K562 (cell line): Measurements from ENCODE around the gene THAP11. TPM values are rescaled to one million over a fixed set of nuclear protein-coding genes. Genes with fewer than 3 reads are reported as not detected.

ENCODE experiments used
- C11orf30 ChIP-seq: fragments of 450-650 bp; IDR thresholded peaks from 2 replicates; pipeline ENCODE4 v1.6.1; 2016; ENCODE audit warnings: low read depth, mild to moderate bottlenecking
- CHD2 ChIP-seq: IDR thresholded peaks from 2 replicates; pipeline ENCODE4 v1.6.1; 2011; ENCODE audit warnings: low read depth, low read length
- EP400 ChIP-seq: fragments of 450-650 bp; IDR thresholded peaks from 2 replicates; pipeline ENCODE4 v1.6.1; 2017; ENCODE audit warnings: antibody characterized with exemption, mild to moderate bottlenecking, moderate library complexity
- FOXK1 ChIP-seq: sonication (generic); formaldehyde crosslinking; IDR thresholded peaks from 2 replicates; pipeline ENCODE4 v1.8.0; 2022; ENCODE audit warnings: missing genetic modification reagents, mild to moderate bottlenecking, borderline replicate concordance
- MYC ChIP-seq, 2 experiments: fragments of 250-450 bp in 1 of 2; sonication (Bioruptor Pico) in 1 of 2; IDR thresholded peaks; 2 replicates each; pipeline versions ENCODE4 v1.5.1 to v1.6.1; 2012 to 2021; ENCODE audit warnings: low read depth in 2 of 2, borderline replicate concordance in 1 of 2, improper control_type of control experiment in 1 of 2, low read length in 1 of 2, mild to moderate bottlenecking in 1 of 2, moderate library complexity in 1 of 2
- POLR2B ChIP-seq: fragments of 450-650 bp; IDR thresholded peaks from 2 replicates; pipeline ENCODE4 v1.6.1; 2018; ENCODE audit warnings: low read depth; ENCODE audit not compliant: partially characterized antibody
- RAD21 ChIP-seq, 2 experiments: fragments of 250-450 bp in 1 of 2; fragments of 450-650 bp in 1 of 2; sonication (Bioruptor Pico) in 1 of 2; formaldehyde crosslinking in 1 of 2; IDR thresholded peaks in 1 of 2; conservative IDR thresholded peaks in 1 of 2; 2 replicates each; pipeline versions ENCODE4 v1.4.0 to v1.8.0; 2020 to 2022; ENCODE audit warnings: mild to moderate bottlenecking in 2 of 2, moderate library complexity in 1 of 2
- ZFP36 ChIP-seq: fragments of 150-350 bp; IDR thresholded peaks from 2 replicates; pipeline ENCODE4 v1.6.1; 2018; ENCODE audit warnings: low read length, low read depth; ENCODE audit not compliant: partially characterized antibody
- ZNF124 ChIP-seq: sonication (generic); formaldehyde crosslinking; IDR thresholded peaks from 2 replicates; pipeline ENCODE4 v1.8.1; 2022; ENCODE audit warnings: missing genetic modification reagents
- ZNF354B ChIP-seq: fragments of 250-450 bp; sonication (Bioruptor Pico); IDR thresholded peaks from 2 replicates; pipeline ENCODE4 v1.4.0; 2020
- ZNF764 ChIP-seq: fragments of 250-450 bp; sonication (Bioruptor Pico); IDR thresholded peaks from 2 replicates; pipeline ENCODE4 v1.4.0; 2020; ENCODE audit warnings: low read depth, mild to moderate bottlenecking, moderate library complexity
- ZZZ3 ChIP-seq: fragments of 450-650 bp; IDR thresholded peaks from 2 replicates; pipeline ENCODE4 v1.6.1; 2016; ENCODE audit warnings: antibody characterized with exemption, mild to moderate bottlenecking, moderate library complexity
- polyA plus RNA-seq, 8 experiments: library from polyadenylated mRNA; depleted of rRNA in 4 of 8; stranded (reverse) in 5 of 8; unstranded in 3 of 8; fragments of >200 nt; fragmentation: Nextera tagmentation in 2 of 8; fragmentation: Illumina TruSeq in 1 of 8; extraction: Ambion mirVana in 2 of 8; extraction: Trizol in 1 of 8; gene quantifications; 2 replicates each; pipeline versions ENCODE4 v1.2.1 to v1.2.3, GENCODE V29; 2011 to 2014; ENCODE audit warnings: inconsistent platforms in 1 of 8, missing spikeins in 1 of 8
- total RNA-seq, 7 experiments: library from RNA; depleted of rRNA in 6 of 7; stranded (reverse); fragments of >200 nt in 6 of 7; fragmentation: Illumina TruSeq in 2 of 7; extraction: Trizol in 2 of 7; gene quantifications; 2 replicates each; pipeline versions ENCODE4 v1.2.1 to v1.2.3, GENCODE V29; 2011 to 2021; ENCODE audit warnings: low replicate concordance in 1 of 7
- TF ChIP-seq, protein P1 (sequence below): fragments of 450-650 bp; formaldehyde crosslinking; IDR thresholded peaks from 2 replicates; pipeline ENCODE4 v1.4.0; 2020; ENCODE audit warnings: mild to moderate bottlenecking, moderate library complexity
- TF ChIP-seq, protein P2 (sequence below): fragments of 250-450 bp; sonication (Bioruptor Pico); IDR thresholded peaks from 2 replicates; pipeline ENCODE4 v1.4.0; 2020; ENCODE audit warnings: borderline replicate concordance
- TF ChIP-seq, protein P3 (sequence below), 3 experiments: fragments of 200-800 bp in 1 of 3; sonication (Bioruptor generic) in 1 of 3; sonication (generic) in 1 of 3; formaldehyde crosslinking in 1 of 3; IDR thresholded peaks; 2 replicates each; pipeline versions ENCODE4 v1.6.1 to v1.8.0; 2016 to 2022; ENCODE audit warnings: mild to moderate bottlenecking in 2 of 3, missing compliant biosample characterization in 2 of 3, missing genetic modification characterization in 2 of 3, missing genetic modification reagents in 1 of 3
- TF ChIP-seq, protein P4 (sequence below): sonication (generic); formaldehyde crosslinking; IDR thresholded peaks from 2 replicates; pipeline ENCODE4 v1.8.0; 2023; ENCODE audit warnings: mild to moderate bottlenecking, missing genetic modification reagents
- TF ChIP-seq, protein P5 (sequence below), 2 experiments: fragments of 450-650 bp in 1 of 2; sonication (generic) in 1 of 2; formaldehyde crosslinking in 1 of 2; IDR thresholded peaks in 1 of 2; conservative IDR thresholded peaks in 1 of 2; 2 replicates each; pipeline versions ENCODE4 v1.6.1 to v1.8.1; 2016 to 2023; ENCODE audit warnings: mild to moderate bottlenecking in 2 of 2, moderate library complexity in 2 of 2, inconsistent platforms in 1 of 2, missing genetic modification reagents in 1 of 2

THAP11 gene
- total and polyA plus RNA-seq, 9 of the 15 experiments (the other 6 are each of a cell fraction or from before 2014, with no cell fraction given): 2.4 to 31.6 (median 21.4) TPM

DNA sequence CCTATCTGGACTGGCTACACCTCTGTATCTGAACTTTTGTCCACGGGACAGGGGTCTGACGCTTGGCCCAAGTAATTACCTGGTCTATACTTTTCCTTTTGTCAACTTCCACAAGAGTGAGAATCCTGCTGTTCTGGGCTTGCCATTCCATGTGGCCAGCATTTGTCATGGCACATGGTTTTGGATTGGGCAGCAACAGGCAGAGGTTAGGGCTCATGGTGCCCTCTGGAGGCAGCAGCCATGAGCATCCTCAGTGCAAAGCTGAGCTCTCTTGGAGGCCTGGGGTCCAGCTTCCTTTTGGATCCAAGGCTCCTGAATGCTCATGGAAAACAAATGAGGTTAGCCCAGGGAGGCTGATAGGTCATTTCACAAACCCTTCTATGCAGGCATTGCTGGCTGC, 23.2 kb downstream of the THAP11 start (continued):
- TF ChIP-seq RAD21 (CRISPR knock-in tag; conservative IDR thresholded peaks at IDR 0.05 in 1 of 2, IDR thresholded peaks at IDR 0.05 in 1 of 2) (peak; percentile 38 to 64; a peak in 3 of 4 replicates), ZZZ3 (no peak), POLR2B (no peak), FOXK1 (no peak), EP400 (peak; percentile 24; the same call in 1 of the 2 replicates), ZNF124 (CRISPR knock-in tag) (no peak), CHD2 (no peak), C11orf30 (no peak), ZNF354B (CRISPR knock-in tag) (no peak), ZNF764 (CRISPR knock-in tag) (no peak), ZFP36 (no peak), MYC (IDR thresholded peaks at IDR 0.05; ENCODE audit: low read depth, low read length) (peak; percentile 56; the same call in 1 of the 2 replicates), MYC (CRISPR knock-in tag; IDR thresholded peaks at IDR 0.05; ENCODE audit: borderline replicate concordance, low read depth) (no peak)
- TF ChIP-seq, protein P1, sequence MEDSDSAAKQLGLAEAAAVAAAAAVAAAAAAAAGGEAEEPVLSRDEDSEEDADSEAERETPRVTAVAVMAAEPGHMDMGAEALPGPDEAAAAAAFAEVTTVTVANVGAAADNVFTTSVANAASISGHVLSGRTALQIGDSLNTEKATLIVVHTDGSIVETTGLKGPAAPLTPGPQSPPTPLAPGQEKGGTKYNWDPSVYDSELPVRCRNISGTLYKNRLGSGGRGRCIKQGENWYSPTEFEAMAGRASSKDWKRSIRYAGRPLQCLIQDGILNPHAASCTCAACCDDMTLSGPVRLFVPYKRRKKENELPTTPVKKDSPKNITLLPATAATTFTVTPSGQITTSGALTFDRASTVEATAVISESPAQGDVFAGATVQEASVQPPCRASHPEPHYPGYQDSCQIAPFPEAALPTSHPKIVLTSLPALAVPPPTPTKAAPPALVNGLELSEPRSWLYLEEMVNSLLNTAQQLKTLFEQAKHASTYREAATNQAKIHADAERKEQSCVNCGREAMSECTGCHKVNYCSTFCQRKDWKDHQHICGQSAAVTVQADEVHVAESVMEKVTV (CRISPR knock-in tag): peak; percentile 29; the same call in 1 of the 2 replicates
- TF ChIP-seq, protein P2, sequence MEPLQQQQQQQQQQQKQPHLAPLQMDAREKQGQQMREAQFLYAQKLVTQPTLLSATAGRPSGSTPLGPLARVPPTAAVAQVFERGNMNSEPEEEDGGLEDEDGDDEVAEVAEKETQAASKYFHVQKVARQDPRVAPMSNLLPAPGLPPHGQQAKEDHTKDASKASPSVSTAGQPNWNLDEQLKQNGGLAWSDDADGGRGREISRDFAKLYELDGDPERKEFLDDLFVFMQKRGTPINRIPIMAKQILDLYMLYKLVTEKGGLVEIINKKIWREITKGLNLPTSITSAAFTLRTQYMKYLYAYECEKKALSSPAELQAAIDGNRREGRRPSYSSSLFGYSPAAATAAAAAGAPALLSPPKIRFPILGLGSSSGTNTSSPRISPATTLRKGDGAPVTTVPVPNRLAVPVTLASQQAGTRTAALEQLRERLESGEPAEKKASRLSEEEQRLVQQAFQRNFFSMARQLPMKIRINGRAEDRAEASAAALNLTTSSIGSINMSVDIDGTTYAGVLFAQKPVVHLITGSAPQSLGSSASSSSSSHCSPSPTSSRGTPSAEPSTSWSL (CRISPR knock-in tag): no peak
- TF ChIP-seq, protein P3, sequence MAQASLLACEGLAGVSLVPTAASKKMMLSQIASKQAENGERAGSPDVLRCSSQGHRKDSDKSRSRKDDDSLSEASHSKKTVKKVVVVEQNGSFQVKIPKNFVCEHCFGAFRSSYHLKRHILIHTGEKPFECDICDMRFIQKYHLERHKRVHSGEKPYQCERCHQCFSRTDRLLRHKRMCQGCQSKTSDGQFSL (CRISPR knock-in tag; IDR thresholded peaks at IDR 0.05): no peak
- TF ChIP-seq, protein P3 (tag; IDR thresholded peaks at IDR 0.05): no peak
- TF ChIP-seq, protein P4, sequence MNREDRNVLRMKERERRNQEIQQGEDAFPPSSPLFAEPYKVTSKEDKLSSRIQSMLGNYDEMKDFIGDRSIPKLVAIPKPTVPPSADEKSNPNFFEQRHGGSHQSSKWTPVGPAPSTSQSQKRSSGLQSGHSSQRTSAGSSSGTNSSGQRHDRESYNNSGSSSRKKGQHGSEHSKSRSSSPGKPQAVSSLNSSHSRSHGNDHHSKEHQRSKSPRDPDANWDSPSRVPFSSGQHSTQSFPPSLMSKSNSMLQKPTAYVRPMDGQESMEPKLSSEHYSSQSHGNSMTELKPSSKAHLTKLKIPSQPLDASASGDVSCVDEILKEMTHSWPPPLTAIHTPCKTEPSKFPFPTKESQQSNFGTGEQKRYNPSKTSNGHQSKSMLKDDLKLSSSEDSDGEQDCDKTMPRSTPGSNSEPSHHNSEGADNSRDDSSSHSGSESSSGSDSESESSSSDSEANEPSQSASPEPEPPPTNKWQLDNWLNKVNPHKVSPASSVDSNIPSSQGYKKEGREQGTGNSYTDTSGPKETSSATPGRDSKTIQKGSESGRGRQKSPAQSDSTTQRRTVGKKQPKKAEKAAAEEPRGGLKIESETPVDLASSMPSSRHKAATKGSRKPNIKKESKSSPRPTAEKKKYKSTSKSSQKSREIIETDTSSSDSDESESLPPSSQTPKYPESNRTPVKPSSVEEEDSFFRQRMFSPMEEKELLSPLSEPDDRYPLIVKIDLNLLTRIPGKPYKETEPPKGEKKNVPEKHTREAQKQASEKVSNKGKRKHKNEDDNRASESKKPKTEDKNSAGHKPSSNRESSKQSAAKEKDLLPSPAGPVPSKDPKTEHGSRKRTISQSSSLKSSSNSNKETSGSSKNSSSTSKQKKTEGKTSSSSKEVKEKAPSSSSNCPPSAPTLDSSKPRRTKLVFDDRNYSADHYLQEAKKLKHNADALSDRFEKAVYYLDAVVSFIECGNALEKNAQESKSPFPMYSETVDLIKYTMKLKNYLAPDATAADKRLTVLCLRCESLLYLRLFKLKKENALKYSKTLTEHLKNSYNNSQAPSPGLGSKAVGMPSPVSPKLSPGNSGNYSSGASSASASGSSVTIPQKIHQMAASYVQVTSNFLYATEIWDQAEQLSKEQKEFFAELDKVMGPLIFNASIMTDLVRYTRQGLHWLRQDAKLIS (CRISPR knock-in tag): no peak
- TF ChIP-seq, protein P5, sequence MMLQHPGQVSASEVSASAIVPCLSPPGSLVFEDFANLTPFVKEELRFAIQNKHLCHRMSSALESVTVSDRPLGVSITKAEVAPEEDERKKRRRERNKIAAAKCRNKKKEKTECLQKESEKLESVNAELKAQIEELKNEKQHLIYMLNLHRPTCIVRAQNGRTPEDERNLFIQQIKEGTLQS (IDR thresholded peaks at IDR 0.05): no peak
- TF ChIP-seq, protein P5 (CRISPR knock-in tag; conservative IDR thresholded peaks at IDR 0.05): no peak
